T1000 (cell line): Measurements from ENCODE around the gene NOP58.
"Not testable (repeated sequence)": the region's sequence is repeated elsewhere in the genome, so short reads cannot be mapped to it uniquely, and the experiment has no call there.

Source experiments
- DNase-seq: peaks from one replicate; lab custom pipeline; 2025; ENCODE audit warnings: mixed read lengths; lab: John Stamatoyannopoulos, UW

NOP58 gene

GRCh38 chr2:202306034-202306433 is 40.5 kb downstream of the NOP58 start:
- no peak for DNase-seq

- no peak for DNase-seq
These were observed 42.1 kb downstream of the NOP58 start for GRCh38 chr2:202307690-202308089.

GRCh38 chr2:202311823-202312388 is 46.3 kb downstream of the NOP58 start:
- no peak for DNase-seq

GRCh38 chr2:202314116-202314515 is 48.6 kb downstream of the NOP58 start:
- DNase-seq = no peak

GRCh38 chr2:202317080-202317857 is 51.7 kb downstream of the NOP58 start:
- DNase-seq = no peak

GRCh38 chr2:202320362-202320761 is 54.8 kb downstream of the NOP58 start:
- DNase-seq = not testable (repeated sequence)

- DNase-seq = no peak
These were observed 56.9 kb downstream of the NOP58 start for GRCh38 chr2:202322435-202322834.

GRCh38 chr2:202327858-202328257 is 62.3 kb downstream of the NOP58 start:
- no peak for DNase-seq

GRCh38 chr2:202335791-202336467 is 70.4 kb downstream of the NOP58 start:
- no peak for DNase-seq

GRCh38 chr2:202337151-202337550 is 71.6 kb downstream of the NOP58 start:
- DNase-seq = no peak

- DNase-seq = no peak
These were observed 72.3 kb downstream of the NOP58 start for GRCh38 chr2:202337706-202338346.

- no peak for DNase-seq
These were observed 73.7 kb downstream of the NOP58 start for GRCh38 chr2:202339071-202339870.

- no peak for DNase-seq
These were observed 78.6 kb downstream of the NOP58 start for GRCh38 chr2:202344178-202344577.

GRCh38 chr2:202346180-202346579 is 80.6 kb downstream of the NOP58 start:
- no peak for DNase-seq
